Stomach (tissue), 4 donors: ENCODE data around the gene SGPL1.

Source experiments
- CTCF ChIP-seq, 7 experiments: fragments of 450-650 bp in 4 of 7; fragments of 200-600 bp in 3 of 7; sonication (generic) in 3 of 7; IDR thresholded peaks; one replicate each; pipeline ENCODE4 v1.5.1; 2016 to 2019; ENCODE audit warnings: antibody characterized with exemption in 7 of 7, control low read depth in 2 of 7, mild to moderate bottlenecking in 1 of 7
- POLR2A ChIP-seq, 4 donors: fragments of 450-650 bp; IDR thresholded peaks; one replicate each; pipeline ENCODE4 v1.6.1; 2016; ENCODE audit warnings: antibody characterized with exemption in 4 of 4, control low read depth in 2 of 4, mild to moderate bottlenecking in 1 of 4, moderate library complexity in 1 of 4
- POLR2AphosphoS5 ChIP-seq, 3 donors: sonication (generic); formaldehyde crosslinking; IDR thresholded peaks; one replicate each; pipeline ENCODE4 v1.6.1; 2016; ENCODE audit warnings: antibody characterized with exemption in 3 of 3

- TF ChIP-seq POLR2A (IDR thresholded peaks at IDR 0.05) (no peak), POLR2AphosphoS5 (IDR thresholded peaks at IDR 0.05) (no peak), CTCF (IDR thresholded peaks at IDR 0.05) (no peak)
Measured at GRCh38 chr10:70872291-70872690, 56.5 kb downstream of the SGPL1 start.
